Hematopoietic multipotent progenitor cell (in vitro differentiated cells): ENCODE data around the gene CDC42EP5. TPM values are rescaled to one million over a fixed set of nuclear protein-coding genes. Genes with fewer than 3 reads are reported as not detected.

ENCODE experiments used
- DNase-seq, 3 donors: peaks; one replicate each; pipeline ENCODE4 v3.0.0-alpha.2; 2011 to 2015; ENCODE audit warnings: low read depth in 2 of 3, low spot score in 2 of 3
- small RNA-seq: library from RNA; depleted of rRNA; stranded (forward); fragments of <200 nt; gene quantifications from one replicate; pipeline ENCODE3, GENCODE V24; 2012
- total RNA-seq: library from RNA; depleted of rRNA; stranded (reverse); fragments of >200 nt; gene quantifications from one replicate; pipeline ENCODE4 v1.2.3, GENCODE V29; 2012

The CDC42EP5 gene
- total RNA-seq, 1 donor = 0.54 TPM

GRCh38 chr19:54415208-54415900 lies 57.7 kb downstream of the CDC42EP5 start, which contains the start of gene TTYH1:
TSS of gene TTYH1 (plus strand) at chr19:54415464. CDS start at chr19:54415553, 89 bp downstream.
- peak in 2 of 3 donors; percentile 33 to 34 for DNase-seq

Small RNA genes lying within 50 kb of the gene (small RNA-seq; reads per million reads assigned to genes)
- gene AC245884.3 = not detected

Other genes with a start within 250 kb of the CDC42EP5 start
- gene LILRA6, start 230.5 kb downstream of the CDC42EP5 start, total RNA-seq = 0.27 TPM
- under 0.01 TPM for gene LILRB5, start 216.0 kb downstream of the CDC42EP5 start, total RNA-seq
- gene LILRB2, start 192.2 kb downstream of the CDC42EP5 start, total RNA-seq = 3.8 TPM
- 3.8 TPM for gene LILRA5, start 160.1 kb downstream of the CDC42EP5 start, total RNA-seq
- gene LILRA4, start 134.1 kb downstream of the CDC42EP5 start, total RNA-seq = 0.27 TPM
- 166 TPM for gene LAIR1, start 108.4 kb downstream of the CDC42EP5 start, total RNA-seq
- gene TTYH1, start 57.8 kb downstream of the CDC42EP5 start, total RNA-seq = 0.81 TPM
- gene LENG8, start 24.1 kb downstream of the CDC42EP5 start, total RNA-seq = 170 TPM
- gene LENG9, start 9.5 kb downstream of the CDC42EP5 start, total RNA-seq = 10.8 TPM
- gene LAIR2, start 29.5 kb upstream of the CDC42EP5 start, total RNA-seq = not detected
- gene LILRA2, start 100.5 kb upstream of the CDC42EP5 start, total RNA-seq = 12.9 TPM
- 2.7 TPM for gene LILRA1, start 120.3 kb upstream of the CDC42EP5 start, total RNA-seq
- gene LILRB1, start 157.2 kb upstream of the CDC42EP5 start, total RNA-seq = 1.1 TPM
- 0.81 TPM for gene LILRB4, start 189.7 kb upstream of the CDC42EP5 start, total RNA-seq